Measurements from ENCODE around the gene UFD1. TPM values are rescaled to one million over a fixed set of nuclear protein-coding genes. Genes with fewer than 3 reads are reported as not detected.

Gene UFD1
- total RNA-seq, 4 donors from 2014 or later = 27.9 to 56.1 (median 52.5) TPM

GRCh38 chr22:19517919-19518611 is 39.1 kb upstream of the UFD1 start:
- H3K36me3 ChIP-seq = no peaks in the 10 kb centered on the region
- no peak for DNase-seq (ENCODE audit: low spot score in 2 of 2)
- H3K9me3 ChIP-seq = no peaks in the 10 kb centered on the region
- H3K27ac ChIP-seq = no peak overlapping the region
- H3K4me1 ChIP-seq = peaks cover 2% of the 10 kb centered on the region
- peaks cover 8% of the 10 kb centered on the region for H3K27me3 ChIP-seq
- TF ChIP-seq CTCF (IDR thresholded peaks at IDR 0.05) (no peak), POLR2AphosphoS5 (IDR thresholded peaks at IDR 0.05) (no peak), EP300 (IDR thresholded peaks at IDR 0.05) (no peak), POLR2A (IDR thresholded peaks at IDR 0.05) (no peak)
- 82% methylated on average over 6 of the region's 12 CpGs for WGBS
- H3K4me3 ChIP-seq = no peak overlapping the region

DNA sequence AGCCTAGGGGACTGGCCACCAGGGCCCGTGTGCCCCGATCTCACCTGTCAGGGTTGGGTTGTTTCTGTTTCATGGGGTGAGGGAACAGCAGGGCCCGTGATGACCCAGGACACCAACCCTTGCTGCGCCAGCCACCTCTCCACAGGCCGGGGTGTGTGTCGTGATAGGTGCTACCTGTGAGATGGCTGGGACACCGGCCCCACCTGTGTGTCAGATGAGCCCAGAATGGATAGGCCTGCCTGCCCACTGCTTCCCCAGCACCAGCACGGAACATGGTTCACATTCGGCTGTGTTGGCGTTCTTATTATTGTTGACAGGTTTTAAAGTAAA is 38.1 kb upstream of the UFD1 start:
- no peaks in the 10 kb centered on the region for H3K27me3 ChIP-seq
- H3K4me3 ChIP-seq = no peak overlapping the region
- no peak for TF ChIP-seq POLR2A (IDR thresholded peaks at IDR 0.05)
- TF ChIP-seq EP300 (IDR thresholded peaks at IDR 0.05) = no peak
- no peak for TF ChIP-seq POLR2AphosphoS5 (IDR thresholded peaks at IDR 0.05)
- no peak for TF ChIP-seq CTCF (IDR thresholded peaks at IDR 0.05)
- WGBS = 94% methylated on average over 5 of the region's 10 CpGs
- no peaks in the 10 kb centered on the region for H3K36me3 ChIP-seq
- H3K9me3 ChIP-seq = no peaks in the 10 kb centered on the region
- no peak overlapping the region for H3K27ac ChIP-seq
- H3K4me1 ChIP-seq = no peaks in the 10 kb centered on the region
- no peak for DNase-seq (ENCODE audit: low spot score in 2 of 2)

- Histone ChIP-seq H3K36me3 (no peaks in the 10 kb centered on the region), H3K27me3 (no peaks in the 10 kb centered on the region), H3K27ac (no peak overlapping the region), H3K4me1 (no peaks in the 10 kb centered on the region), H3K4me3 (no peak overlapping the region), H3K9me3 (no peaks in the 10 kb centered on the region)
- no peak for DNase-seq (ENCODE audit: low spot score in 2 of 2)
- WGBS = 78% methylated on average over 1 of the region's 19 CpGs
- TF ChIP-seq POLR2A (IDR thresholded peaks at IDR 0.05) = no peak
- TF ChIP-seq EP300 (IDR thresholded peaks at IDR 0.05) = no peak
- TF ChIP-seq POLR2AphosphoS5 (IDR thresholded peaks at IDR 0.05) = no peak
- no peak for TF ChIP-seq CTCF (IDR thresholded peaks at IDR 0.05)
Observed at GRCh38 chr22:19516378-19517170, 37.6 kb upstream of the UFD1 start.

GRCh38 chr22:19515654-19516377 is 36.8 kb upstream of the UFD1 start:
- TF ChIP-seq CTCF (IDR thresholded peaks at IDR 0.05) (no peak), POLR2A (IDR thresholded peaks at IDR 0.05) (no peak), POLR2AphosphoS5 (IDR thresholded peaks at IDR 0.05) (no peak), EP300 (IDR thresholded peaks at IDR 0.05) (no peak)
- Histone ChIP-seq H3K9me3 (no peaks in the 10 kb centered on the region), H3K27me3 (no peaks in the 10 kb centered on the region), H3K36me3 (no peaks in the 10 kb centered on the region), H3K4me1 (no peaks in the 10 kb centered on the region), H3K27ac (no peak overlapping the region), H3K4me3 (no peak overlapping the region)
- no peak for DNase-seq (ENCODE audit: low spot score in 2 of 2)
- 96% methylated on average over 12 of the region's 12 CpGs for WGBS
